A673 (cell line): ENCODE data around the gene IMMP2L. TPM values are rescaled to one million over a fixed set of nuclear protein-coding genes. Genes with fewer than 3 reads are reported as not detected.

Experiments
- BruUV-seq: library from RNA; stranded (reverse); fragments of 400-500 nt; replicated peaks from 2 replicates; lab custom pipeline; 2021; lab: Mats Ljungman, UMichigan
- CTCF ChIA-PET: fragments of 300-600 bp; sonication (Branson Sonifier 250); formaldehyde crosslinking; loops from one replicate; lab custom pipeline; 2022; ENCODE audit warnings: antibody characterized with exemption; lab: Charles Lee
- POLR2A ChIA-PET: fragments of 300-600 bp; sonication (Branson Sonifier 250); formaldehyde crosslinking; loops from one replicate; lab custom pipeline; 2022; ENCODE audit warnings: antibody characterized with exemption; ENCODE audit not compliant: low non-redundant PET; lab: Charles Lee
- DNase-seq: peaks from one replicate; pipeline ENCODE4 v3.0.0-alpha.2; 2015; ENCODE audit warnings: low spot score
- H3K27ac ChIP-seq: fragments of 200-600 bp; sonication (generic); 2 replicates; pipeline ENCODE4 v1.5.1; 2016; ENCODE audit warnings: mixed run types, low read depth, mild to moderate bottlenecking, mixed read lengths, antibody characterized with exemption, low read length; ENCODE audit not compliant: poor library complexity, severe bottlenecking
- H3K27me3 ChIP-seq: fragments of 200-600 bp; sonication (generic); replicated peaks from 2 replicates; pipeline ENCODE4 v1.6.1; 2017; ENCODE audit warnings: mixed run types, low read depth, mild to moderate bottlenecking, mixed read lengths, antibody characterized with exemption, low read length; ENCODE audit not compliant: insufficient read depth, poor library complexity
- H3K36me3 ChIP-seq: fragments of 200-600 bp; sonication (generic); 2 replicates; pipeline ENCODE4 v1.6.1; 2016; ENCODE audit warnings: mixed run types, mild to moderate bottlenecking, mixed read lengths, antibody characterized with exemption, low read length; ENCODE audit not compliant: insufficient read depth, poor library complexity, severe bottlenecking
- H3K4me1 ChIP-seq: fragments of 200-600 bp; sonication (generic); 2 replicates; pipeline ENCODE4 v1.6.1; 2017; ENCODE audit warnings: mixed run types, mild to moderate bottlenecking, mixed read lengths, antibody characterized with exemption, low read length; ENCODE audit not compliant: insufficient read depth, poor library complexity, severe bottlenecking
- H3K4me3 ChIP-seq: fragments of 200-600 bp; sonication (generic); 2 replicates; pipeline ENCODE4 v1.5.1; 2016; ENCODE audit warnings: low read depth, mixed run types, mild to moderate bottlenecking, mixed read lengths, low read length; ENCODE audit not compliant: poor library complexity, severe bottlenecking
- H3K9me3 ChIP-seq: fragments of 200-600 bp; sonication (generic); 2 replicates; pipeline ENCODE4 v1.6.1; 2016; ENCODE audit warnings: mixed run types, low read depth, mild to moderate bottlenecking, mixed read lengths, antibody characterized with exemption, low read length; ENCODE audit not compliant: poor library complexity, severe bottlenecking
- EZH2 ChIP-seq: fragments of 200-600 bp; sonication (generic); IDR thresholded peaks from 2 replicates; pipeline ENCODE4 v1.6.1; 2017; ENCODE audit warnings: borderline replicate concordance, low read depth, mild to moderate bottlenecking, mixed read lengths, antibody characterized with exemption, low read length; ENCODE audit not compliant: poor library complexity, severe bottlenecking
- intact Hi-C: fragments of 100-400 bp; cut with micrococcal nuclease; formaldehyde crosslinking; loops from one replicate; pipeline ENCODE4 v1.10.0; 2022; ENCODE audit not compliant: unreplicated experiment
- total RNA-seq: library from RNA; stranded (reverse); gene quantifications from 2 replicates; pipeline ENCODE4 v1.2.3, GENCODE V29; 2021
- TF ChIP-seq, protein P1 (sequence below): fragments of 300-800, 200-600 bp; sonication (generic); conservative IDR thresholded peaks from 2 replicates; pipeline ENCODE4 v1.5.1; 2017; ENCODE audit warnings: low read depth, mild to moderate bottlenecking, antibody characterized with exemption, low read length, moderate library complexity, mixed read lengths

IMMP2L gene
- total RNA-seq, 1 experiment from 2014 or later = 10.0 TPM

DNA sequence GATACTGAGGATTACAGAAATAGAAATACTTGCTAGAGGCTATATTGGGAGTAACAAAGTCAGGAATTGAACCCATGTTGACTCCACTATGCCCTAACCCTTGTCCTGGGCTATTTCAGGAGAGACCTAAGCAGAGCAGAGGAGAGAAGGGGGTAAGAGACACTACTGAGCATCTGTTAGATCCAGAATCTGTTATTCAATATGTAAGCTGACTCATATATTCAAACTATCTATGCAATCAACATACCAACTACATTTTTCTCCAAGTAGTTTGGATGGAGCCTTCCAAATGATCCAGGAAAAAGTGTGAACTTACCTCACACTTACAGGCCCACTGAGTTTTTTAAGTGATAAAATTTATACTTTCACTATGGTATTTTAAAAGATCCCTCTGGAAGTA, 216.1 kb downstream of the IMMP2L start:
- Histone ChIP-seq H3K27ac (no peak overlapping the region), H3K9me3 (peaks cover 9% of the 10 kb centered on the region), H3K36me3 (no peaks in the 10 kb centered on the region), H3K4me3 (no peak overlapping the region), H3K27me3 (no peaks in the 10 kb centered on the region), H3K4me1 (no peaks in the 10 kb centered on the region)
- no peak for DNase-seq
- TF ChIP-seq, protein P1, sequence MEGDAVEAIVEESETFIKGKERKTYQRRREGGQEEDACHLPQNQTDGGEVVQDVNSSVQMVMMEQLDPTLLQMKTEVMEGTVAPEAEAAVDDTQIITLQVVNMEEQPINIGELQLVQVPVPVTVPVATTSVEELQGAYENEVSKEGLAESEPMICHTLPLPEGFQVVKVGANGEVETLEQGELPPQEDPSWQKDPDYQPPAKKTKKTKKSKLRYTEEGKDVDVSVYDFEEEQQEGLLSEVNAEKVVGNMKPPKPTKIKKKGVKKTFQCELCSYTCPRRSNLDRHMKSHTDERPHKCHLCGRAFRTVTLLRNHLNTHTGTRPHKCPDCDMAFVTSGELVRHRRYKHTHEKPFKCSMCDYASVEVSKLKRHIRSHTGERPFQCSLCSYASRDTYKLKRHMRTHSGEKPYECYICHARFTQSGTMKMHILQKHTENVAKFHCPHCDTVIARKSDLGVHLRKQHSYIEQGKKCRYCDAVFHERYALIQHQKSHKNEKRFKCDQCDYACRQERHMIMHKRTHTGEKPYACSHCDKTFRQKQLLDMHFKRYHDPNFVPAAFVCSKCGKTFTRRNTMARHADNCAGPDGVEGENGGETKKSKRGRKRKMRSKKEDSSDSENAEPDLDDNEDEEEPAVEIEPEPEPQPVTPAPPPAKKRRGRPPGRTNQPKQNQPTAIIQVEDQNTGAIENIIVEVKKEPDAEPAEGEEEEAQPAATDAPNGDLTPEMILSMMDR = no peak
- no peak for TF ChIP-seq EZH2
- intact Hi-C loops = no loop called here
- CTCF ChIA-PET = no interaction called here
- POLR2A ChIA-PET = no interaction called here
- BruUV-seq = no TSS peak

DNA sequence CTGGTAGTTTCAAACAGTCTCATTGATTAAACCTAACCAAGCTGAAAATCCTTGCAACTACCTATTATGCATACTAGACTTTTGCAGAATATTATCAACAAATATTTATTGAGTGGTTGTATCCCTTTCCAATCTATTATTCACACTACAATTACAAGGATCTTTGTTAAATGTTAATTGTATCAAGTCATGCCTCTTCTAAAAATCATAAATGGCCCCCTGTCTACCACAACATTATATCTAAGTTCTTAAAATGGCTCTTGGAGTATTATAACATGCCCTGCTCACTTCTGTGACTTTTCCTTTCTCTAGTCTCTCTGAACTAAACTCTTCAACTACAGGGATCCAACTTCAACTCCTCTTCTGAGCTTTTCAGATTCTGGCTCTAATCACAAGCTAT, 219.3 kb downstream of the IMMP2L start:
- H3K36me3 ChIP-seq = no peaks in the 10 kb centered on the region
- CTCF ChIA-PET = no interaction called here
- POLR2A ChIA-PET = no interaction called here
- TF ChIP-seq, protein P1 = no peak
- TF ChIP-seq EZH2 = no peak
- no peaks in the 10 kb centered on the region for H3K4me1 ChIP-seq
- intact Hi-C loops = no loop called here
- H3K4me3 ChIP-seq = no peak overlapping the region
- H3K9me3 ChIP-seq = peaks cover 9% of the 10 kb centered on the region
- no TSS peak for BruUV-seq
- DNase-seq = no peak
- H3K27ac ChIP-seq = no peak overlapping the region
- H3K27me3 ChIP-seq = no peaks in the 10 kb centered on the region

DNA sequence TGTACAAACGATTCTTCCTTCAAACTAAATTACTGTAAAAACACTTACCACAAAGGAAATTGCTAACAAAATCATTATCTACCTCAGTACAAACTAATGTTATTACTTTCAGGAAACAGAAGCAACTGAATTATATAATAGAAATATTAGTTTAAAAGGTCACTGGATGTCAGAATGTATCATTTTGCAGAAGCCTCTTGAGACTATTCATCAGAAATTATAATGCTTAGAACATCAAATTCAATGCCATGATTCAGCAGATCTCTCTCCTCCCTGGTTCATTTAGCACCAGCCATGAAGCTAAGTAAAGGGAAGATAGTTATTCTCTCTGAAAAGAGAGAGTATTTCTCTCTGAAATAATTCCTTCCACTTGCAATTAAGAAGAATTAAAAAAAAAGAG, 223.3 kb downstream of the IMMP2L start:
- H3K4me3 ChIP-seq = no peak overlapping the region
- intact Hi-C loops = no loop called here
- no peak for DNase-seq
- POLR2A ChIA-PET = no interaction called here
- H3K36me3 ChIP-seq = no peaks in the 10 kb centered on the region
- no peak overlapping the region for H3K27ac ChIP-seq
- H3K4me1 ChIP-seq = no peaks in the 10 kb centered on the region
- peaks cover 9% of the 10 kb centered on the region for H3K9me3 ChIP-seq
- no TSS peak for BruUV-seq
- CTCF ChIA-PET = no interaction called here
- TF ChIP-seq EZH2 = no peak
- TF ChIP-seq, protein P1 = no peak
- no peaks in the 10 kb centered on the region for H3K27me3 ChIP-seq
